ENCODE measurements around the gene DDAH2. TPM values are rescaled to one million over a fixed set of nuclear protein-coding genes. Genes with fewer than 3 reads are reported as not detected.

DDAH2 gene
- total RNA-seq, 1 donor from 2014 or later = 233 TPM

- Mint-ChIP-seq H3K27me3 (no peaks in the 10 kb centered on the region), H3K36me3 (ENCODE audit: insufficient read depth) (peaks cover 27% of the 10 kb centered on the region), H3K9me3 (ENCODE audit: low read depth) (no peaks in the 10 kb centered on the region), H3K4me1 (ENCODE audit: low read depth) (peaks cover 11% of the 10 kb centered on the region), H3K4me3 (ENCODE audit: low read depth) (no peak overlapping the region), H3K27ac (peak overlapping the region; percentile 96)
- DNase-seq (ENCODE audit: low spot score, unreplicated experiment) = no peak
- TF ChIP-seq CTCF (IDR thresholded peaks at IDR 0.05; ENCODE audit: unreplicated experiment) = no peak
Observed at GRCh38 chr6:31690231-31691077, 38.6 kb downstream of the DDAH2 start.

- Mint-ChIP-seq H3K9me3 (ENCODE audit: low read depth) (no peaks in the 10 kb centered on the region), H3K36me3 (ENCODE audit: insufficient read depth) (peaks cover 28% of the 10 kb centered on the region), H3K4me3 (ENCODE audit: low read depth) (no peak overlapping the region), H3K4me1 (ENCODE audit: low read depth) (peaks cover 11% of the 10 kb centered on the region), H3K27ac (peak overlapping the region; percentile 96), H3K27me3 (no peaks in the 10 kb centered on the region)
- peak; percentile 44 for TF ChIP-seq CTCF (IDR thresholded peaks at IDR 0.05; ENCODE audit: unreplicated experiment)
- no peak for DNase-seq (ENCODE audit: low spot score, unreplicated experiment)
Observed at GRCh38 chr6:31689249-31690110, 39.6 kb downstream of the DDAH2 start.

GRCh38 chr6:31687860-31688693, 41.0 kb downstream of the DDAH2 start:
- H3K27me3 Mint-ChIP-seq = no peaks in the 10 kb centered on the region
- no peak for TF ChIP-seq CTCF (IDR thresholded peaks at IDR 0.05; ENCODE audit: unreplicated experiment)

DNA sequence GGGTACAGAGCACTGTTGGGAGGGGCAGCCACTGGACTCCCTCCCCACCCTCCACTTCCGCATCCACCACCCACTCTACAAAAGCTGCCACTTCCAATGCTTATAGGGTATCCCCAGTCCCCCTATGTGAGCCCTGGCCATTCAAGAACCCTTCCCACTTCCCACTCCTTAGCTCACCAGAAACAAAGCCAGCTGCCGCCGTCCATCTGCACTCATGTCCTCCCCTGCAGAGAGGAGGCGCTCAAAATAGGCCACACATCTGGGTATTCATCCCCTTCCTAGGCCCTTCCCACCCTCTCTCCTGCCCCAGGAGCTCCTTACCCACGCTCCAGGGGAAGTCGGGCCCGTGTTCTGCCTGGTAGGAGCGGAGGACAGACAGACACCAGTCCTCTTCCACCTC, 41.8 kb downstream of the DDAH2 start:
- Mint-ChIP-seq H3K27ac (no peak overlapping the region), H3K9me3 (ENCODE audit: low read depth) (no peaks in the 10 kb centered on the region), H3K36me3 (ENCODE audit: insufficient read depth) (peaks cover 19% of the 10 kb centered on the region), H3K4me3 (ENCODE audit: low read depth) (no peak overlapping the region), H3K4me1 (ENCODE audit: low read depth) (peaks cover 18% of the 10 kb centered on the region), H3K27me3 (no peaks in the 10 kb centered on the region)
- TF ChIP-seq CTCF (IDR thresholded peaks at IDR 0.05; ENCODE audit: unreplicated experiment) = no peak
- no peak for DNase-seq (ENCODE audit: low spot score, unreplicated experiment)

More at GRCh38 chr6:31687860-31688693, 41.0 kb downstream of the DDAH2 start:
- Mint-ChIP-seq H3K27ac (no peak overlapping the region), H3K36me3 (ENCODE audit: insufficient read depth) (peaks cover 25% of the 10 kb centered on the region), H3K4me3 (ENCODE audit: low read depth) (no peak overlapping the region), H3K9me3 (ENCODE audit: low read depth) (no peaks in the 10 kb centered on the region), H3K4me1 (ENCODE audit: low read depth) (peaks cover 17% of the 10 kb centered on the region)
- no peak for DNase-seq (ENCODE audit: low spot score, unreplicated experiment)

All from progenitor cell of endocrine pancreas (in vitro differentiated cells).